B cell (primary cell): ENCODE measurements around the gene DOCK1.

Experiments used
- CTCF ChIP-seq: fragments of 200-600 bp; IDR thresholded peaks from one replicate; pipeline ENCODE4 v1.8.0; 2022; ENCODE audit warnings: antibody characterized with exemption, mild to moderate bottlenecking
- EZH2 ChIP-seq: IDR thresholded peaks from 2 replicates; pipeline ENCODE4 v1.6.1; 2012; ENCODE audit warnings: borderline replicate concordance, low read depth, mild to moderate bottlenecking, moderate library complexity, low read length; ENCODE audit not compliant: insufficient read depth, poor library complexity, severe bottlenecking

- TF ChIP-seq CTCF (no peak), EZH2 (no peak)
Measured at GRCh38 chr10:127463548-127463947, 558.3 kb downstream of the DOCK1 start.
